Measurements from ENCODE around the gene DCAKD. TPM values are rescaled to one million over a fixed set of nuclear protein-coding genes. Genes with fewer than 3 reads are reported as not detected.

DCAKD gene
- 28.0 TPM for total RNA-seq
- long read RNA-seq, transcript DCAKD-202 (5 exons, 2,030 nt) = minor isoform, 10 of 52 reads
- long read RNA-seq, transcript DCAKD-208 (5 exons, 2,054 nt) = major isoform, 18 of 52 reads
- long read RNA-seq, transcript DCAKD-205 (5 exons, 990 nt) = minor isoform, 8 of 52 reads
- long read RNA-seq, partial matches to known transcripts = 5 of 52 reads
- long read RNA-seq, other reads (novel, unspliced or antisense) = 9 of 52 reads

DNA sequence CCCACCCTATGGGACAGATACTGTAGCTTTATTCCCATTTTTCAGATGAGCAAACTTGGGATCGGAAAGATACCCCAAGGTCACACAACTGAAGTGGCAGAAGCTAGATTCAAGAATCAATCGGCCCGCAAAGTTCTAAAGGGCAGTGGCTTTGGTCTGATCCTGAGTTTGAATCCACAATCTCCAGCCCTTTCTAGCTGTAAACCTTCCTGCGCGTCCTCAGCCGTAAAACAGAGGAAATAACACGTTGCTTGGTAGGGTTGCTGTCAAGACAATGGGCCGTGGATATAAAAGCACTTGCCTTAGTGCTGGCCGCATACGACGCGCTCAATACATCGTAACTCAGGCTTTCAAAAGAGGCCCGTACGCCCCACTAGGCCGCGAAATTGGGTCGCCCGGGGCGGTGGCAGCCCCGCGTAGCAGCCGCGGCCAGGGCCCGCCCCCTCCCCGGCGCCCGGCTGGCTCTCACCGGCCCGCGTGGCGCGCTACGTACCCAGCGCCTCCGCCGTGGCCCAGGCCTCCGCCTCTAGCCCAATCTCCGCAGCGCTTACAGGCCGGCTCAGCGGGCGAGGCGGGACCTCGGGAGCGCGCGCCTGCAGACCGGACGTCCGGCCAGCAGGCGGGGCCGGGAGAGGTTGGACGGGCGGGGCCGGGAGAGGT is at the start of gene DCAKD:
TSS of gene DCAKD (minus strand) at position 573 of the 660 bp plus-strand sequence. CDS start 16,747 bp downstream, outside the sequence.
- DNase-seq (ENCODE audit: low spot score) = peak; percentile 97

DNA sequence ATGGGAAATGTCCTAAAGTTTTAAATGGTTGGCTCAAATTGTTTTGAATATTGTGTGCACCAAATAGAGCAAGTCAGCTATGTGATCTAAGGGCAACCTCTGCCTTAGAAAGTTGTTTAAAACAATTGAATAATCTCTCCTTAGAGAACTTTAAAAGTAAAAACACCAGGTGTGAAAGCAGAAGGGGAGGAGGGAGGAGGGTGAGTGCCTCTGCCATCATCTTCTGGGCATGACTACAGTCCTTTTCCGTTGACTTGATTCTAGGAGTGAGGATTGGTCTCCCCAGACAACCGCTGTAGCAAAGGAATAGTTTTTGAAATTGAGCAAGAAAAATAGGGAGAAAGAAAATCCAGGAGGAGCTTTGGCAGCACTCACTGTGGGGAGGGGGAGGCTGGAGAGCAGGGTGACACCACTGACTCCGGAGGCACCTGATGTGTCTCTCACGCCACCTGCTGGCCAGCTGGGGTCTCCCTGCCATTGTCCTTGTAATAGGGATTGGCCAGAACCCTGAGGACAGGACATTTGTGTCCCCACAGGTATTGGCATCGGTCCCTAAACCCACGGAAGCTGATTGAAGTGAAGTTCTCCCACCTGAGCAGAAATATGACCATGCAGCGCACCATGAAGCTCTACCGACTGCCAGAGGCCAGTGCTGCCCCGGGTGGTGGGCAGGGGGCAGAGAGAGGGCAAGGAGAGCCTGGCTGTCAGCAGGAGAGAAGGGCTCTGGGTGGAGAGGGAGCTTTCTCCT is 47.6 kb upstream of the DCAKD start:
- no peak for DNase-seq (ENCODE audit: low spot score)

- no peak for DNase-seq (ENCODE audit: low spot score)
These were observed 46.8 kb upstream of the DCAKD start for GRCh38 chr17:45098081-45098868.

- DNase-seq (ENCODE audit: low spot score) = no peak
These were observed 45.5 kb upstream of the DCAKD start for GRCh38 chr17:45096926-45097325.

DNA sequence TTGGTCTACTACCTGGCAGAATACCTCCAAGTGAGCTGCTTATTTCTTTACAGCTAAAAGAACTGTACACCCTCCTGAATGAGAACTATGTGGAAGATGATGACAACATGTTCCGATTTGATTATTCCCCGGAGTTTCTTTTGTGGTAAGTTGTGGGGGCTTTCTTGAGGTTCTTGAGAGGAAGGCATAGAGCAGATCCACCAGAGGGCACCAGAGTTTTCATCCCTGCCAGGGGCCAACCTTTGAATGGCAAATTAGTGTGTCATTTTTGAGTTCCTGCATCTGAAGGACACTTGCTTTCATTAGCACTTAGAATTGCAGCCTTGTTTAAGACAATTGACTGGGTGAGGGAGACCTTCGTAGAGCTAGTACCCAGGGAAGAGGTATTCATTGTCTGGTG is 44.7 kb upstream of the DCAKD start:
- DNase-seq (ENCODE audit: low spot score) = no peak

- DNase-seq (ENCODE audit: low spot score) = no peak
These were observed 42.1 kb upstream of the DCAKD start for GRCh38 chr17:45093444-45094110.

DNA sequence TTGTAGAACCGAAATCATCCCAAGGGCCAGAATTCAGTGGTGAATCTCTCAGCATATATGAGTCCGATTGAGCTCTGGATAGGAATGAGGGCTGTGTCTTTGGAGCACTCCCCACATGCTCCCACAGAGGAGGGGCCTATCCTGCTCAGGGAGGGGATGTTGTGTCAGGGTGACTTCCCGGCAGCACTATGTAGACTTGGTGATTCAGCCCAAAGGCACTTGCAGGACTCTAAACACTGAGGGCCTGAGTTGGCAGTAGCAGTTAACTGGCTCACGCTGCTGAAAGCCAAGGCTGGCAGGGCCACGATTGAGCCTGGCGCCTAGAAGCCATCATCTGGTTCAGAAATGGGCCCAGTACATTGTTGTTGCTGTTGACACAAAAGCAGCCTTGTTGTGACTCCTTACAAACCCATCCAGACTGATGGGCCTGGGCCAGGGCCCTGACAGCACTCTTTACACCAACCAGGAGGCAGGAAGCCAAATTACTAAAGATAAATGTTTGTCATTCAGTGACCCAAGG is 41.5 kb upstream of the DCAKD start:
- no peak for DNase-seq (ENCODE audit: low spot score)

DNA sequence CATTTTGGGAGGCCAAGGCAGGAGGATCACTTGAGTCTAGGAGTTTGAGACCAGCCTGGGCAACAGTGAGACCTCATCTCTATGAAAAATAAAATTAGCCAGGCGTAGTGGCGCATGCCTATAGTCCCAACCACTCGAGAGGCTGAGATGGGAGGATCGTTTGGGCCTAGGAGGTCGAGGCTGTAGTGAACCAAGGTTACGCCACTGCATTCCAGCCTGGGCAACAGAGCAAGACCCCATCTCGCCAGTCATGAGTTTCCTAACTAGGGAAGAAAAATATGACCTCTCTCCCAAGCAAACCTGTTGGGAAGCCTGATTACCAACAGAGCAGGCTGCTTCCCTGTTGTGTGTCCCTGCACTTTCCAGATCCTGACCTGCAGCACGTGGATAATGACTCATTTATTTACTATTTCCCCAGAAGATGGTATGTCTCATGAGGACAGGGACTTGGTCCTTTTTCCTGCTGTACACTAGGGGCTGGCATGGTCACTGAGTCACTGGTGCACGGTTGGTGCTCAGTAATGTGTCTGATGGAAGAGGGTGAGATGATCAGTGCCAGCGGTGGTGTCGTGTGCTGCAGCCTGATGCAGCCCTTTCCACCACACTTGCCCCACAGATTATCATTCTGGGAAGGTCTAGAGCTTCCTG is 40.5 kb upstream of the DCAKD start:
- no peak for DNase-seq (ENCODE audit: low spot score)

DNA sequence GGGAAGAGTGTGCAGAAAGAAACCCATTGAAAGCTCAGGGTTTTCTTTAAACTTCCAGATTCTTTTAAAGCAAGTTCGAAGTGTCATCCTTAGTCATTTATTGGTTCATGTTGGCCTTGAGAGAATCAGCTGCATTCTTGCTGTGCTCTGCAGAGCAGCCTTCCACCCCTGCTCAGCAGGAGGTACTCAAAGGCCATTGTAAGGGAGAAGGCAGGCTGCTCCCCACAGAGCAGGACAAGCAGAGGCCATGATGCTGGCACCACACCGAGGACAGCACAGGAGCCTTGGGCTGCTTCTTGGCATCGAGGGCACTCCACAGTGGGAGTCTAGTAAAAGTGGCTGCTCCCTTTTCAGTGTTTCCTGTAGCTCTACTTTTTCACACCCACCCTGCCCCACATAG is 39.3 kb upstream of the DCAKD start:
- no peak for DNase-seq (ENCODE audit: low spot score)

- no peak for DNase-seq (ENCODE audit: low spot score)
These were observed 37.3 kb upstream of the DCAKD start for GRCh38 chr17:45088741-45089140.

GRCh38 chr17:45087978-45088377 is 36.5 kb upstream of the DCAKD start:
- no peak for DNase-seq (ENCODE audit: low spot score)

- no peak for DNase-seq (ENCODE audit: low spot score)
These were observed 36.1 kb upstream of the DCAKD start for GRCh38 chr17:45087504-45087975.

DNA sequence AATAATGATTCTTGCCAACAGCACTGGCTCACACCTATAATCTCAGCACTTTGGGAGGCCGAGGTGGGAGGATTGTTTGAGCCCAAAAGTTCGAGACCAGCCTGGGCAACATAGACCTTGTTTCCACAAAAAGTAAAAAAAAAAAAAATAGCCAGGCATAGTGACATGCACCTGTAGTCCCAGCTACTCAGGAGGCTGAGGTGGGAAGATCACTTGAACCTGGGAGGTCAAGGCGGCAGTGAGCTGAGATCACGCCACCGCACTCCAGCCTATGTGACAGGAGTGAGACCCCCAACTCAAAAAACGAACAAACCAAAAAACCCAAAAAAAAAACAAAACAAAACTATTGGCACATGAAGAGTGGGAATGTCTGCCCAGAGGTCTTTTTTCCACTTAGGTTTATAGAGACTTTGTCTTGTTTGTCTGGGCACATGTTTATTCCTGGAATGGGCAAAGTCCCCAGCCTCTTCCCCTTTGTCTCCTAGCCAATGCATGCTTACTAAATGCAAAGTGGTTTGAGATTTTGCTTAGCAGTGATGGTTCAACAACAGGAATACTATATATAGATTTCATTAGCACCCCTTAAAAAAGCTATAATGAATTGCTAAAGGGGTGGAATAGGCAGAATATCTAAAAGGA is 35.6 kb upstream of the DCAKD start:
- no peak for DNase-seq (ENCODE audit: low spot score)

GRCh38 chr17:45086391-45086790 is 35.0 kb upstream of the DCAKD start:
- DNase-seq (ENCODE audit: low spot score) = no peak

GRCh38 chr17:45081047-45081703 is 29.7 kb upstream of the DCAKD start:
- no peak for DNase-seq (ENCODE audit: low spot score)

DNA sequence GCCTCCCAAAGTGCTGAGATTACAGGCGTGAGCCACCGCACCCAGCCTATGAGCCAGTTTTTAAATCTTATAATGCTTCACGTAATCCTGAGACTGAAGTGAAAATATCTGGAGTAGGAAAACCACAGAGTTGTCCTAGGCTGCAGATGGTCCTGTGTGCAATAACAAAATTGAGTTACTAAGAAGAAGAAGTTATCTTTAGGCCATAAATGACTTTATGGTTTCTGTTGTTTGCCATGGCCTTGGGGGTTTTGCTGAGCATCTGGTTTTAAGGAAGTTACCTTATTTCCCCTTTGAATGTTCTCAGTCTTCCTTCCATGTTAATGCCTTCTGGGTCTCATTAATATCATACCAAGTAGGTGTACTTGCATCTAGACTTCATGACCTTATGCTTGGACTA is 26.2 kb upstream of the DCAKD start:
- no peak for DNase-seq (ENCODE audit: low spot score)

- no peak for DNase-seq (ENCODE audit: low spot score)
These were observed 22.1 kb upstream of the DCAKD start for GRCh38 chr17:45073414-45074070.

- no peak for DNase-seq (ENCODE audit: low spot score)
These were observed 19.4 kb upstream of the DCAKD start for GRCh38 chr17:45070809-45071208.

- peak; percentile 35 for DNase-seq (ENCODE audit: low spot score)
These were observed 18.6 kb upstream of the DCAKD start for GRCh38 chr17:45070001-45070400.

Data from mesenteric fat pad (tissue), 1 donor.